ENCODE measurements around the gene SYNGR1.

Gene SYNGR1

GRCh38 chr22:39374801-39375200 is 25.0 kb downstream of the SYNGR1 start:
- DNase-seq = no peak

- no peak for DNase-seq
These were observed 25.9 kb downstream of the SYNGR1 start for GRCh38 chr22:39375646-39376045.

- no peak for DNase-seq
These were observed 30.3 kb downstream of the SYNGR1 start for GRCh38 chr22:39379756-39380730.

DNA sequence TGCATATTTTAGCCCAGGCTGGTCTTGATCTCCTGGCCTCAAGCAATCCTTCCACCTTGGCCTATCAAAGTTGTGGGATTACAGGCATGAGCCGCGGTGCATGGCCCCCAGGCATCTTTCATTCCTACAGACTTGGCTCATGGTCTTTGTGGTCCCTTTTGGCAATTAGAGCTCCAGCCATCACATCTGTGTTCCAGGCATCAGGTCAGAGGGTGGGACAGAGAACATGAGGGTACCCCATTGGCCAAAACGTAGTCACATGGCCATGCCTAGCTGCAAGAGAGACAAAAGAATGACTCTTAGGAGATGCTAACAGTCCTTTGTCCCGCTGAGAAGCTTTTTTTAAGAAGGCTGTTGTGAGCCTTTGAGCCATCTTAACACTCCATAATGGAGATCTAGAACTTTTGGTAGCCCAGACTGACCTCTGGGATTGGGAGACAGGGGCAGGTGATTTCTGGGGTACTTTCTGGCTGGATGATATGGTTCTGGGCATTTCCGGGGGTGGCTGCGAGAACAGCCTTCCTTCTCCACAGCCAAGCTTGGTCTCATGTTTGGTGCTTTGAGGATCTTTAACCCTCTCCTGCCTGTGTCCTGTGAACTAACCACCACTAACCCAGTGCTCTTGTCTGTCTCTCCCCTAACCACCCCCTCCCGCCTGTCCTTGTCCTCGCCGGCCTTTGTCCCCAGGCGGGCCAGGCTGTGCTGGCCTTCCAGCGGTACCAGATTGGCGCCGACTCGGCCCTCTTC is 31.4 kb downstream of the SYNGR1 start:
- DNase-seq = no peak

GRCh38 chr22:39381930-39382329 is 32.1 kb downstream of the SYNGR1 start:
- DNase-seq = no peak

DNA sequence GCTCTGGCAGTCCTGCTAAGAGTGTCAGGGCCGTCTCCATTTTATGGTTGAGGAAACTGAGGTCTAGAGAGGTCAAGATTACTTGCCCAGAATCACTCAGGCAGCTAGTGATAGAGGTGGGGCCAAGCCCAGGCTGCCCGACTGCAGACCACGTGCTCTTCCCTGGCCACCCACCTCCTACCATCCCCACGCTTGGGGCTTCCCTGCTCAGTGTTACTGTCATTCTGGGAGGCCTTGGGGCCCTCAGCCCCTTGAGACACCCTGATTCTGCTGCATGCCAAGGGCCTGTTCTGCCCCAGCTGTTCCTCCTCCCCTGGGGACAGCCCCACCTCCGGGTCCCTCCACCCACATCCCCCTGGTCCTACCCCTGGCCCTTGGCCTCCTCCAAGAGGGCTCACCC is 32.6 kb downstream of the SYNGR1 start:
- DNase-seq = no peak

- no peak for DNase-seq
These were observed 34.2 kb downstream of the SYNGR1 start for GRCh38 chr22:39383841-39384625.

- no peak for DNase-seq
These were observed 35.1 kb downstream of the SYNGR1 start for GRCh38 chr22:39384750-39385480.

DNA sequence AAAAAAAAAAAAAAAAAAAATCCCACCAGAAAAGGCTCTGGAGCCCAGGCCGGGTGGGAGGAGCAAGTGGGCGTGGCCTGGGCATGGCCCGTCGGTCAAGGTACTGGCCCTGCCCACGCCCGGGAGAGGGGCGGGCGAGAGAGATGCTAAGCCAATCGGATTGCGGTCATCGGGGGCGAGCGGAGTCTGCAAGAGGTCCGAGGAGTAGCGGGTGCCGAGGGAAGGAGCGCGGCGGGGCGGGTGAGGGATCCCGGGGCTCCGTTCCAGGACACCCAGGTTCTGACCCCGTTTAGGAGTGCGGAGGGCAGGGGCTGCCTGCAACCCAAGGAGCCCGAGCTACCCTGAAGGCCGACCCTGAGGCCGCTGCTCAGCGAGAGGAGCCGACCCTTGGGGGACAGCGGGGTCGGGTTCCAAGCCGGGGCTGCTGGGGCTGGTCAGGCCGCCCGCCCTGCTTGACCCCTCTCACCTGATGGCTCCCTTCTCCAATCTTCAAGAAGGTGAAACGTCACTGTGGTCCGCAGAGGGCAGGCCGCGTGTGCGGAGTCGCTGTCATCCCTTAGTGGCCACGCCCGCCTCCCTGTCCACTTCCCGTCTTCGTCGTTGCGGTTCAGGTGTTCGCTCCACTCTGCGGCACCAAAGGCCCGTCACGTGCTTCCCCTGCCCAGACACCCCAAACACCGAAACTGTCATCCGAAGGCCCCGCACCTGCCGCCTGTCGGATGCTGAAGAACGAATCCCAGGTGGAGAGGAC is 38.6 kb downstream of the SYNGR1 start:
- DNase-seq = no peak

DNA sequence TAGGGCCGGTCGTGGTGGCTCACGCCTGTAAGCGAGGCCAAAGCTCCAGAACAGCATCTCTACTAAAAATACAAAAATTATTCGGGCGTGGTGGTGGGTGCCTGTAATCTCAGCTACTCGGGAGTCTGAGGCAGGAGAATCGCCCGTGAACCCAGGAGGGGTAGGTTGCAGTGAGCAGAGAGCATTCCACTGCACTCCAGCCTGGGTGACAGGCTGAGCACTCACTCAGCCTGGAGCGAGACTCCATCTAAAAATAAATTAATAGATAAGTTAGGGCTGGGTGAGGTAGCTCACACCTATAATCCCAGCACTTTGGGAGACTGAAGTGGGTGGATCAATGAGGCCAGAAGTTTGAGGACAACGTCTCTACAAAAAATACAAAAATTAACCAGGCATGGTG is 39.6 kb downstream of the SYNGR1 start:
- no peak for DNase-seq

DNA sequence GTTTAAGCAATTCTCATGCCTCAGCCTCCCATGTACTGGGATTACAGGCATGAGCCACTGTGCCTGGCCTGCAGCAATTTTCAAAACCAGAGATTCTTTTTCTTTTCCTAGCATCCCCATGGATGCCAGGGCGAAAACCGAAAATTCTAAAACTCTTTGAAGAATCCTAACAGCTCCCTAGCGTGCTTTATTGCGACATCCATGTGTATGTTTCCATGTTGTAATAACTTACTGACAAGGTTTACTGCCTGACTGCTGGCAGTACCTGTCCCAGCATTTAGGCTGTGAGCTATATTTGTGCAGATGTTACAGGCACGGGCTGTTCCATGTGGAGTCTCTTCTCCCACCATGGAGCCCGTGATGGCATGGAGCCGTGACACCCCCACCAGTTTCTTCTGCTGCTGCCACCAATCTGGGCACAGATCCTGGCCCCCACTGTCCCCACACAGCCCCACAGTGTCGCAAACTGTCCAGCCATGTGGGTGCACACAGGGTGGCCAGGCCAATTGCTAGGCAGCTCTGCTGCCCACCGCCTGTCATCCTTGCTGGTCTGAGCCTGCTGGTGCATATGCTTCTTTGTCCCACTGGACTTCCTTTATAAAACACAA is 42.7 kb downstream of the SYNGR1 start:
- DNase-seq = no peak

DNA sequence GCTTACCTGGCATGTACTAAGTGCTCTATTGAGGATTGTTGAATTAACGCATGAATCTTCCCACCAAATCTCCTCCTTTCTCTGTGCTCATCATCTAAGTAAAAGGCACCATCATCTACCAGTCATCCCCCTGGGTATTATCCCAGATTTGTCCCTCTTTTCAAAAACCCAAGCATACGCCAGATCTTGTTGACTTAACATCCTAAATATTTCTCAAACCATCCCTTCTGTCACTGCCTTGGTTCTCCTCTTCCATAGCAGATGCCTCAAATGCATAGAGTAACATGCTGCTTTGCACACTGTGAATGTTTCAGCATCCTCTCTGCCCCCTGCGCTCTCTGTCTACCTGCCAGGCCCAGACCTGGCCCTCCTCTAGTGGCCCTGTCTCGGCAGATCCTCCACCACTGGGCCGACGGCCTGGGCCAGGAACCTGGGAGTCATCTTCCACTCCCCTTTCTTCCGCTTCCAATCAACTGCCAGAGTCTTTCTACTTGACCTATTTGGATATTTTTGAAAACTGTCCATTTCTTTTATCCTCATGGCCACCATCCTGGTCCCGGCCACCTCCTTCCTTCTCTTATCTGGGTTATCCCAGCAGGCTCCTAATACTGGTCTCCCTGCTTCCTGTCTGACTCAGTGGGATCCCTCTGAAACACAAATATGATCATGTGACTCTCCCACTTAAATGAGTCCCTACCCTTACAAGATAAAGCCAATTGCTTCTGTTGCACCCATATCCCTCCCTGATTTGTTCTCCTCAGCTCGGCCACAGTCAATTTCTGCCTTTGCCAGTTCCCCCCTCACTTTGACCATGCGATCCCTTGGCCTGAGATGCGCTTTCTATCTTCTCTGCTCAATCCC is 46.4 kb downstream of the SYNGR1 start:
- no peak for DNase-seq

DNA sequence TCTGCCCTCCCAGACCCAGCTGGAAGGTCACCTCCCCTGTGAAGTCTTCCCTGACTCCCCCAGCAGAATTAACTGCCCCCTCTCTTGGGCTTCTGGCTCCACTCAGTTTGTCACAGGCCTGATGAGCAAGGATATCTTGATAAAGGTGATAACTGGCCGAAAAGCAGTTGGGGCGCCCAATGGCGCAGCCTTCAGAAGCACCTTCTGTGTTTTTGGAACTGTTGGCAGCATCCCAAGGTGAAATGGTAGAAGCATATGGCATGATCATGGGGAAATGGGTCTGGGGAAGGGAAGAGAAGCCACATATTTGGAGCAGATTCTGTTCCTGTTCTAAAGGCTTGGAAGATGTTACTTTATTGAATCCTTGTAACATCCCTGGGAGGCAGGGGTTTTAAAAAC is 47.0 kb downstream of the SYNGR1 start:
- DNase-seq = no peak

DNA sequence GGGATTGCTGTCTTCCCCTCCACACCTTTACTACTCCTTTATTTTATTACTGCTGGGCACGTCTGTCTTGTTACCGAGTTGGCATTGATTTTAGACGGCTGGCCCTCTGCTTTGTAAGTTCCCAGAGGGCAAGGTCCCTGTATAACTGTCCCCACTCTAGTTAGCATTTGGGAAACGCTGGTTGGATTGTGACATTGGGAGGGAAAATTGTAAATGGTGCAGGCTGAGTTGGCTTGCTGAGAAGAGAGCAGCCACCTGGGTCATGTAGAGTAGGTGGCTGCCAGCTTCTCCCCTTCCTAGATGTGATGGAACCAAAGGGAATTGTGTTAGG is 51.5 kb downstream of the SYNGR1 start:
- DNase-seq = no peak

DNA sequence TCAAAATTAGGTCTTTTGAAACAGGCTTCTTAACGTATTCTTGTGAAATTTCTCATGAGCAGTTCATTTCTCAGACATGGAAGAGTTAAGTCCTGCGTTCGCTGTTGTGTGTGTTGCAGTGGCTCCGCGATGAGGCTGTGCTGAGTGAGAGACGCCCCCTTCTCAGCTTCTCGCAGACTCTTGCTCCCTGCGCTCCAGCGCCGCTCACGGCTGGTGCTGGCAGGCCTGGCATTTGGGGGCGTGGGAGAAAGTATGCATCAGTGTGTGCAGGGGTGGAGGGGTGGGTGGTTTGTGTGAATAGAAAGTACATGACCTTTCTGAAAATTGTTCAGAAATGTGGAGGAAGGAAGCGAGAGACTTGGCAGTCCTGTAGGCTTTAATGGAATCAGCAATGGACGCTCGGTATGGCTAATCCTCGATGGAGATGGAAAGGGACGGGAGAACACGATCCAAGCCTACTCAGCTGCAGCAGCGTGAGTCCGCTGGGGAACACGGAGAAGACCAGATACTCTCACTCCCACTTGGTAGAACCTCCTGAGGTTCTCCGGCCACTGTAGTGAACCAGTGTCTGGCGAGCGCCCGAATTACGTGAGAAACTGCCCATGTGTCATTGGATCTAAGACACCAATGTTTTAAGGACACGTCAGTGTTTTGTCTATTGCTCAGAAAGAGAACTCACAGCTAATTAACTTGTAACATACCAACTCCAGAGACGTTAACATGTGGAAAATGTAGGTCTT is 55.7 kb downstream of the SYNGR1 start:
- DNase-seq = no peak

DNA sequence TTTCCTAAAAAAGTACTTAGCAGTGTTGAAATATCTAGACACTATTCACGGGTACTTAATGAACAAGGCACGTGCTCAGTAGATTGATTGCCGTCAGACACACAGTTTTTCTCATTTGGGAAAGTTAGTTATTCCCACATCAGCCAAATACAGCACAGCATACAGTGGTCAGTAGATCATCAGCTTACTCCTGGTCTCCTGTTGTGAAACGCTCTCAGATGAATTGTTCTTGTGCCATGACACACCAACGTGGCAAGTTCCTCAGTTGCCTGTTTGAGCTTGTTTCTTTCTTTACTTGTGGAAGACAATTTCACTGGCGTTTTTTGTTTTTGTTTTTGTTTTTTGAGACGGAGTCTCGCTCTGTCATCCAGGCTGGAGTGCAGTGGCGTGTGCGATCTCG is 58.4 kb downstream of the SYNGR1 start:
- no peak for DNase-seq

DNA sequence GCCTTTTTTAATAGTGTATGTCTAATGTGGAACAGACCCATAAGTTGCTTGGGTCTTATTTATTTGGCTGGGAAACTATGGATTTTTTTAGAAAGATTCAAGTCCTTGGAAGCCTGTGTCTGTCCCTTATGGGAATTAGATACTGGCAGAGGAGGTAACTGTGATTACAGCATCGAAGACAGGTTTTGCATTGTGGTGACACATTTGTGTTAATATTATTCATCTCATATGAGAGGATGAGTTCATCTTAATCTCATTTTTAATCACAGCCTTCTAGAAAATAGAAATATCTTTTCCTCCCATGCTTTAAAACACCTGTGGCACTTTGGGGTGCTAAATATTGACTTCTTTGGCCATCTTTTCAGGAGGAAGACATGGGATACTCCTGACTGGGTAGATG is 59.0 kb downstream of the SYNGR1 start:
- no peak for DNase-seq

DNA sequence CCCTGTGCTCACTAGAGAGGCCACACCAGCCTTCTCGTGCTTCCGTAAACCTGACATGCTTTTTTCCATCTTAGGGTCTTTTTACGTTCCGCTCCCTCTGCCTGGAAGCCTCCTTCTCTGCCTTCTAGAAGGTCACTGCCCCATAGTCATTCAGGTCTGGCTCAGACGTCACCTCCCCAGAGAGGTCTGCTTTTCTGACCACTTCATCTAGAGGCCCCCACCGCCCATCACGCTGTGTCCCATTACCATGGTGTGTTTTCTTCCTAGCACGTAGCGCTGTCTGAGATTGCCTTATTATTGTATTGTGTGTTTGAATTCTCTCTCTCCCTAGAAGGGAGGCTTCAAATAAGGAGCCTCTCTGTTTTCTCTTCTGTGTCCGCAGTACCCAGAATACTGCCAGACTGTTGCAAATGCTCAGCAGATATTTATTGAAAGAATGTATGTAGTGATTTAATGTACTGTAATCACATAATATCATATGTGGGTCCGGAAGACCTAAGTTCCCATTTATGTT is 59.8 kb downstream of the SYNGR1 start:
- DNase-seq = no peak

- no peak for DNase-seq
These were observed 60.5 kb downstream of the SYNGR1 start for GRCh38 chr22:39410264-39410663.

Data from amniotic stem cell (primary cell).